Fibroblast of skin of left quadriceps (primary cell): ENCODE measurements around the gene BHLHA15.

Experiments used
- DNase-seq, 2 experiments: peaks; one replicate each; pipeline ENCODE4 v3.0.0-alpha.2; 2013; ENCODE audit warnings: low read depth in 2 of 2

The BHLHA15 gene

GRCh38 chr7:98244871-98245270, 33.6 kb downstream of the BHLHA15 start:
- DNase-seq, result no peak

- DNase-seq, result no peak
Measured at GRCh38 chr7:98248156-98248555, 36.9 kb downstream of the BHLHA15 start.

GRCh38 chr7:98249106-98249505, 37.9 kb downstream of the BHLHA15 start:
- no peak for DNase-seq

GRCh38 chr7:98250789-98251188, 39.5 kb downstream of the BHLHA15 start:
- DNase-seq, result no peak

- no peak for DNase-seq
Measured at GRCh38 chr7:98251231-98251600, 40.0 kb downstream of the BHLHA15 start.

- DNase-seq, result peak; percentile 50 to 54
Measured at GRCh38 chr7:98251601-98252424, 40.6 kb downstream of the BHLHA15 start, which contains the start of gene TECPR1. TSS of gene TECPR1 (minus strand) at chr7:98252232. CDS start at chr7:98246146, 6,086 bp downstream.

GRCh38 chr7:98252425-98253054, 41.3 kb downstream of the BHLHA15 start:
- no peak for DNase-seq

- no peak for DNase-seq
Measured at GRCh38 chr7:98254516-98254915, 43.3 kb downstream of the BHLHA15 start.

- no peak for DNase-seq
Measured at GRCh38 chr7:98254951-98255610, 43.8 kb downstream of the BHLHA15 start.

GRCh38 chr7:98256431-98256830, 45.2 kb downstream of the BHLHA15 start:
- DNase-seq, result no peak

GRCh38 chr7:98257701-98258100, 46.5 kb downstream of the BHLHA15 start:
- no peak for DNase-seq
